EH (cell line): ENCODE results near the gene UBE2S.

Source experiments
- DNase-seq: peaks from one replicate; pipeline ENCODE4 v3.0.0-alpha.2; 2015; ENCODE audit warnings: low read depth

The UBE2S gene

GRCh38 chr19:55383279-55384130 lies 24.1 kb downstream of the UBE2S start:
- DNase-seq: peak; percentile 74

- no peak for DNase-seq
Measured at GRCh38 chr19:55382522-55383054, 25.0 kb downstream of the UBE2S start.

GRCh38 chr19:55382013-55382412 lies 25.6 kb downstream of the UBE2S start:
- DNase-seq: no peak

GRCh38 chr19:55379174-55379573 lies 28.4 kb downstream of the UBE2S start:
- no peak for DNase-seq

- no peak for DNase-seq
Measured at GRCh38 chr19:55377356-55378131, 30.0 kb downstream of the UBE2S start.

GRCh38 chr19:55376241-55376933 lies 31.2 kb downstream of the UBE2S start, which contains the start of gene TMEM190:
Gene TMEM190, plus strand, starts transcription at chr19:55376826. Its CDS starts 28 bp downstream, at chr19:55376854.
- no peak for DNase-seq

GRCh38 chr19:55373993-55374757 lies 33.4 kb downstream of the UBE2S start:
- peak; percentile 81 for DNase-seq

- no peak for DNase-seq
Measured at GRCh38 chr19:55373306-55373992, 34.1 kb downstream of the UBE2S start.

- DNase-seq: peak; percentile 81
Measured at GRCh38 chr19:55372316-55373081, 35.1 kb downstream of the UBE2S start.

GRCh38 chr19:55370305-55370988 lies 37.1 kb downstream of the UBE2S start, which contains the start of gene IL11:
Gene IL11, minus strand, starts transcription at chr19:55370463. Its CDS starts 153 bp downstream, at chr19:55370310.
- peak; percentile 82 for DNase-seq

GRCh38 chr19:55369653-55370304 lies 37.8 kb downstream of the UBE2S start:
- DNase-seq: peak; percentile 91

GRCh38 chr19:55368701-55369563 lies 38.7 kb downstream of the UBE2S start:
- DNase-seq: peak; percentile 74

- DNase-seq: no peak
Measured at GRCh38 chr19:55368106-55368505, 39.5 kb downstream of the UBE2S start.

GRCh38 chr19:55366790-55367189 lies 40.8 kb downstream of the UBE2S start:
- DNase-seq: no peak

GRCh38 chr19:55365964-55366363 lies 41.6 kb downstream of the UBE2S start:
- DNase-seq: no peak

GRCh38 chr19:55365245-55365644 lies 42.3 kb downstream of the UBE2S start:
- DNase-seq: no peak

- no peak for DNase-seq
Measured at GRCh38 chr19:55362990-55363716, 44.4 kb downstream of the UBE2S start, which contains the start of gene GARIN5B. Gene GARIN5B, minus strand, starts transcription at chr19:55363260. Its CDS starts 194 bp downstream, at chr19:55363066.
